Smooth muscle cell (in vitro differentiated cells): ENCODE measurements around the gene ENTPD1. TPM values are rescaled to one million over a fixed set of nuclear protein-coding genes. Genes with fewer than 3 reads are reported as not detected.

Experiments
- DNase-seq: peaks from one replicate; lab custom pipeline; 2025; ENCODE audit not compliant: unreplicated experiment; lab: John Stamatoyannopoulos, UW
- H2AFZ ChIP-seq: fragments of 200-600 bp; sonication (generic); 2 replicates; pipeline ENCODE4 v1.6.0; 2016; ENCODE audit warnings: antibody characterized with exemption, low read depth, mild to moderate bottlenecking
- H3F3A ChIP-seq: fragments of 200-600 bp; sonication (generic); 2 replicates; pipeline ENCODE4 v1.6.0; 2017; ENCODE audit warnings: antibody characterized with exemption, low read depth
- H3K27ac ChIP-seq: fragments of 200-600 bp; sonication (generic); 2 replicates; pipeline ENCODE4 v1.5.1; 2016; ENCODE audit warnings: low read depth, mild to moderate bottlenecking
- H3K27me3 ChIP-seq: fragments of 200-600 bp; sonication (generic); 2 replicates; pipeline ENCODE4 v1.6.1; 2016; ENCODE audit warnings: low read depth, mild to moderate bottlenecking
- H3K36me3 ChIP-seq: fragments of 200-600 bp; sonication (generic); 2 replicates; pipeline ENCODE4 v1.5.1; 2016; ENCODE audit warnings: low read depth
- H3K4me1 ChIP-seq: fragments of 200-600 bp; sonication (generic); 2 replicates; pipeline ENCODE4 v1.5.1; 2016; ENCODE audit warnings: low read depth
- H3K4me2 ChIP-seq: fragments of 200-600 bp; sonication (generic); 2 replicates; pipeline ENCODE4 v1.6.0; 2016; ENCODE audit warnings: mild to moderate bottlenecking
- H3K4me3 ChIP-seq: fragments of 200-600 bp; sonication (generic); 2 replicates; pipeline ENCODE4 v1.5.1; 2016; ENCODE audit warnings: mild to moderate bottlenecking
- H3K79me2 ChIP-seq: fragments of 200-600 bp; sonication (generic); 2 replicates; pipeline ENCODE4 v1.6.0; 2016; ENCODE audit warnings: low read depth, mild to moderate bottlenecking
- H3K9ac ChIP-seq: fragments of 200-600 bp; sonication (generic); 2 replicates; pipeline ENCODE4 v1.6.0; 2016; ENCODE audit warnings: low read depth
- H3K9me3 ChIP-seq: fragments of 200-600 bp; sonication (generic); replicated peaks from 2 replicates; pipeline ENCODE4 v1.5.1; 2016; ENCODE audit warnings: low read depth
- H4K20me1 ChIP-seq: fragments of 200-600 bp; sonication (generic); 2 replicates; pipeline ENCODE4 v1.6.0; 2016; ENCODE audit warnings: low read depth
- CTCF ChIP-seq: fragments of 200-600 bp; sonication (generic); IDR thresholded peaks from 2 replicates; pipeline ENCODE4 v1.5.1; 2017; ENCODE audit warnings: borderline replicate concordance, mild to moderate bottlenecking, antibody characterized with exemption; ENCODE audit not compliant: insufficient read depth, poor library complexity, severe bottlenecking
- WGBS: methylation state at CpG from one replicate; pipeline ENCODE4 v1.1.7; 2016; ENCODE audit warnings: low lambda C conversion rate; 5-methylcytosine and 5-hydroxymethylcytosine counted together
- polyA plus RNA-seq: library from polyadenylated mRNA; unstranded; fragments of >200 nt; fragmentation: Nextera tagmentation; extraction: Ambion mirVana; gene quantifications from 2 replicates; pipeline ENCODE4 v1.2.1, GENCODE V29; 2016
- total RNA-seq: library from RNA; depleted of rRNA; stranded (reverse); fragments of >200 nt; gene quantifications from 2 replicates; pipeline ENCODE4 v1.2.3, GENCODE V29; 2014

Gene ENTPD1
- total and polyA plus RNA-seq, 2 experiments from 2014 or later: 2.7 to 5.0 TPM

GRCh38 chr10:95785942-95786669, 30.1 kb downstream of the ENTPD1 start:
- H3K79me2 ChIP-seq: no peaks in the 10 kb centered on the region
- no peak overlapping the region for H3K27ac ChIP-seq
- no peak for TF ChIP-seq CTCF
- no peak overlapping the region for H3K4me2 ChIP-seq
- 82% methylated on average over 5 of the region's 5 CpGs for WGBS
- no peaks in the 10 kb centered on the region for H3K27me3 ChIP-seq
- no peak overlapping the region for H3K4me3 ChIP-seq
- H4K20me1 ChIP-seq: no peaks in the 10 kb centered on the region
- no peak overlapping the region for H2AFZ ChIP-seq
- H3K36me3 ChIP-seq: no peaks in the 10 kb centered on the region
- no peaks in the 10 kb centered on the region for H3F3A ChIP-seq
- H3K4me1 ChIP-seq: no peaks in the 10 kb centered on the region
- no peaks in the 10 kb centered on the region for H3K9me3 ChIP-seq
- DNase-seq: no peak
- no peak overlapping the region for H3K9ac ChIP-seq

- H3K4me1 ChIP-seq: peaks cover under 1% of the 10 kb centered on the region
- 85% methylated on average over 1 of the region's 1 CpG for WGBS
- no peaks in the 10 kb centered on the region for H3K9me3 ChIP-seq
- no peaks in the 10 kb centered on the region for H4K20me1 ChIP-seq
- no peak overlapping the region for H3K9ac ChIP-seq
- no peak overlapping the region for H3K27ac ChIP-seq
- H3K79me2 ChIP-seq: no peaks in the 10 kb centered on the region
- DNase-seq: no peak
- H3K36me3 ChIP-seq: no peaks in the 10 kb centered on the region
- no peaks in the 10 kb centered on the region for H3K27me3 ChIP-seq
- TF ChIP-seq CTCF: no peak
- no peaks in the 10 kb centered on the region for H3F3A ChIP-seq
- H2AFZ ChIP-seq: no peak overlapping the region
- H3K4me3 ChIP-seq: no peak overlapping the region
- H3K4me2 ChIP-seq: no peak overlapping the region
Measured at GRCh38 chr10:95787447-95787846, 31.5 kb downstream of the ENTPD1 start.

- Histone ChIP-seq H3K79me2 (no peaks in the 10 kb centered on the region), H3K4me3 (no peak overlapping the region), H3K9ac (no peak overlapping the region), H3F3A (no peaks in the 10 kb centered on the region), H3K9me3 (no peaks in the 10 kb centered on the region), H3K4me2 (peak overlapping the region; percentile 19), H3K36me3 (no peaks in the 10 kb centered on the region), H3K27ac (peak overlapping the region; percentile 32), H3K4me1 (peaks cover 8% of the 10 kb centered on the region), H4K20me1 (no peaks in the 10 kb centered on the region), H3K27me3 (no peaks in the 10 kb centered on the region), H2AFZ (peak overlapping the region; percentile 38)
- WGBS: 42% methylated on average over 2 of the region's 2 CpGs
- no peak for TF ChIP-seq CTCF
- no peak for DNase-seq
Measured at GRCh38 chr10:95788830-95789229, 32.9 kb downstream of the ENTPD1 start.

GRCh38 chr10:95789902-95790301, 33.9 kb downstream of the ENTPD1 start:
- no peaks in the 10 kb centered on the region for H3K27me3 ChIP-seq
- H3K4me1 ChIP-seq: peaks cover 8% of the 10 kb centered on the region
- no peaks in the 10 kb centered on the region for H3F3A ChIP-seq
- no peak overlapping the region for H2AFZ ChIP-seq
- H3K36me3 ChIP-seq: no peaks in the 10 kb centered on the region
- H3K9ac ChIP-seq: no peak overlapping the region
- no peak for DNase-seq
- no peaks in the 10 kb centered on the region for H3K79me2 ChIP-seq
- no peak overlapping the region for H3K27ac ChIP-seq
- no peak for TF ChIP-seq CTCF
- no peak overlapping the region for H3K4me2 ChIP-seq
- no peak overlapping the region for H3K4me3 ChIP-seq
- no peaks in the 10 kb centered on the region for H3K9me3 ChIP-seq
- no peaks in the 10 kb centered on the region for H4K20me1 ChIP-seq
- WGBS: 75% methylated on average over 3 of the region's 3 CpGs
